Stimulated activated CD4-positive, alpha-beta T cell treated with anti-CD3 and anti-CD28 coated beads, Interleukin-1b, Interleukin-23, amount 100 ng/mL, for 1 hour (primary cell): Measurements from ENCODE around the gene DEPDC5.

ENCODE experiments used
- DNase-seq, 2 donors: peaks; one replicate each; pipeline ENCODE4 v3.0.0-alpha.2; 2020; ENCODE audit warnings: low read depth in 2 of 2

Gene DEPDC5

GRCh38 chr22:31950226-31950625, 196.4 kb downstream of the DEPDC5 start:
- no peak for DNase-seq

GRCh38 chr22:31951194-31952093, 197.6 kb downstream of the DEPDC5 start:
- DNase-seq: no peak

GRCh38 chr22:31952094-31952401, 198.2 kb downstream of the DEPDC5 start:
- DNase-seq: no peak

- DNase-seq: no peak
Measured at GRCh38 chr22:31952472-31952871, 198.7 kb downstream of the DEPDC5 start.

GRCh38 chr22:31953261-31953660, 199.4 kb downstream of the DEPDC5 start:
- DNase-seq: no peak

GRCh38 chr22:31954535-31955523, 201.0 kb downstream of the DEPDC5 start:
- no peak for DNase-seq

- DNase-seq: no peak
Measured at GRCh38 chr22:31956360-31956759, 202.5 kb downstream of the DEPDC5 start.
